Heart right ventricle (tissue), 16 donors: ENCODE results near the gene ANKIB1. TPM values are rescaled to one million over a fixed set of nuclear protein-coding genes. Genes with fewer than 3 reads are reported as not detected.
"Not testable (repeated sequence)": the region's sequence is repeated elsewhere in the genome, so short reads cannot be mapped to it uniquely, and the experiment has no call there.

Experiments
- ATAC-seq, 8 donors: fragments of 200-7000 bp; cut with Tn5 transposase; one replicate each; pipeline ENCODE4 v1.9.1; 2020; ENCODE audit warnings: mild to moderate bottlenecking in 8 of 8, moderate library complexity in 8 of 8, moderate number of reproducible peaks in 1 of 8
- DNase-seq, 2 donors: peaks; one replicate each; pipeline ENCODE4 v3.0.0-alpha.2; 2020
- H3K27ac ChIP-seq, 10 donors: fragments of 200-600 bp; sonication (generic) in 2 of 10; one replicate each; pipeline versions ENCODE4 v1.5.0 to v1.8.0; 2020 to 2022; ENCODE audit warnings: mild to moderate bottlenecking in 3 of 10
- H3K27me3 ChIP-seq, 7 donors: fragments of 200-600 bp; one replicate each; pipeline ENCODE4 v1.8.0; 2021 to 2022; ENCODE audit warnings: mild to moderate bottlenecking in 2 of 7
- H3K36me3 ChIP-seq, 9 donors: fragments of 200-600 bp; sonication (generic) in 1 of 9; one replicate each; pipeline versions ENCODE4 v1.5.0 to v1.8.0; 2020 to 2022; ENCODE audit warnings: mild to moderate bottlenecking in 2 of 9
- H3K4me1 ChIP-seq, 9 donors: fragments of 200-600 bp; sonication (generic) in 1 of 9; one replicate each; pipeline versions ENCODE4 v1.5.0 to v1.8.0; 2020 to 2022; ENCODE audit warnings: mild to moderate bottlenecking in 4 of 9
- H3K4me3 ChIP-seq, 10 donors: fragments of 200-600 bp; sonication (generic) in 2 of 10; one replicate each; pipeline versions ENCODE4 v1.5.0 to v1.8.0; 2020 to 2022; ENCODE audit warnings: mild to moderate bottlenecking in 7 of 10, moderate library complexity in 2 of 10
- H3K9me3 ChIP-seq, 11 donors: fragments of 200-600 bp in 10 of 11; sonication (generic) in 2 of 11; one replicate each; pipeline versions ENCODE4 v1.5.0 to v1.8.0; 2013 to 2022; ENCODE audit warnings: mild to moderate bottlenecking in 2 of 11, control low read depth in 1 of 11, moderate library complexity in 1 of 11
- WGBS, 2 donors: extraction: QIAGEN DNeasy Blood & Tissue Kit; methylation state at CpG; one replicate each; pipeline ENCODE4 v1.1.7; 2013; ENCODE audit warnings: inconsistent platforms in 1 of 2; 5-methylcytosine and 5-hydroxymethylcytosine counted together
- intact Hi-C, 10 donors: fragments of 100-400 bp; cut with DNase I; formaldehyde crosslinking; loops; one replicate each; pipeline versions ENCODE4 v1.11.1 to v1.14.2; 2022
- polyA plus RNA-seq, 2 donors: library from polyadenylated mRNA; stranded (reverse); fragments of 200-250 nt; gene quantifications; one replicate each; pipeline ENCODE4 v1.2.3, GENCODE V29; 2013
- total RNA-seq, 10 donors: library from RNA; stranded (reverse); fragmentation: NEBNext Ultra II Directional in 3 of 10; extraction: Animal tissue kit (Norgen Biotek cat#: 25700) in 3 of 10; gene quantifications; one replicate each; pipeline versions ENCODE4 v1.2.1 to v1.2.4, GENCODE V29; 2021 to 2023
- TF ChIP-seq, protein P1 (sequence below), 9 donors: fragments of 200-600 bp; sonication (generic) in 2 of 9; IDR thresholded peaks; one replicate each; pipeline versions ENCODE4 v1.5.0 to v1.8.0; 2021 to 2022; ENCODE audit warnings: antibody characterized with exemption in 9 of 9, mild to moderate bottlenecking in 5 of 9, moderate library complexity in 1 of 9
- donor health status: Arrhythmogenic right ventricular cardiomyopathy.
- donor health status: ischemic (EF 13 %, LVEDD 7.1; RV severe dilation, severe dysfunction).
- donor health status: healthy with polysubstance abuse.
- donor health status: DM: no; HTN: yes; CAD: no.
- donor health status: DM: no; HTN: no; CAD: no.
- donor health status: ischemic (EF 25% LVEDD 6.9; RV normal size, moderate dysfunction).
- donor health status: ischemic (EF 25% LVEDD 5.7; RV mildly dilated, moderate dysfunction).
- donor health status: healthy.
- donor health status: DM: yes; HTN: yes; CAD: no.
- donor health status: Ischemic cardiomyopathy.
- donor health status: ischemic (EF 35%, LVEDD 5.7; RV mildly dilated, moderate dysfunction).
- donor health status: nonischemic (EF 11% LVEDD 7.7; RV severe dilation, severe dysfunction).
- donor health status: DM: yes; HTN: yes; CAD: no.
- donor health status: PGD.
- donor health status: ischemic (EF 29% LVEDD 5.4; RV normal size, mild dysfunction).
- donor health status: nonischemic (EF 23%, LVEDD 6.1; RV moderate dilation, normal function).

Gene ANKIB1
- total and polyA plus RNA-seq, 12 donors = 5.5 to 71.0 (median 41.1) TPM

DNA sequence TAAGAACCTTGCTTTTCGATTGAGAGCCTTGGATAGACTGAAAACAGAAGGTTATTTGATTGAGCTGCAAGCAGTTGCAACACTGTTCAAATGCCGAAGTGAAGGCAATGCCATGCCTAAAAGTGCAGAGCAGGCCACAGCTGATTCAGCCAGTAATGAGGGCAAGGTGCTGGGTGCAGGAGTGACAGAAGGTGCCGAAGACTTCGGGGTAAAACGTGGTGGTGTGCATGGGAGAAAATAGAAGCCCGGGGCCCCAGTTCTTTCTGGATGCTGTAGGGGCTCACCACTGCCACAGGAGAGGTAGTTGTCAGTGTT lies 157.9 kb downstream of the ANKIB1 start:
- no peak overlapping the region for H3K4me3 ChIP-seq
- H3K27ac ChIP-seq = no peak overlapping the region
- ATAC-seq = no peak
- intact Hi-C loops = no loop called here
- peaks cover 0 to 43% (median 9%) of the 10 kb centered on the region in 9 donors for H3K36me3 ChIP-seq
- WGBS, 2 donors = 89 to 93% methylated on average over 6 of the region's 6 CpGs
- DNase-seq = no peak
- TF ChIP-seq, protein P1, sequence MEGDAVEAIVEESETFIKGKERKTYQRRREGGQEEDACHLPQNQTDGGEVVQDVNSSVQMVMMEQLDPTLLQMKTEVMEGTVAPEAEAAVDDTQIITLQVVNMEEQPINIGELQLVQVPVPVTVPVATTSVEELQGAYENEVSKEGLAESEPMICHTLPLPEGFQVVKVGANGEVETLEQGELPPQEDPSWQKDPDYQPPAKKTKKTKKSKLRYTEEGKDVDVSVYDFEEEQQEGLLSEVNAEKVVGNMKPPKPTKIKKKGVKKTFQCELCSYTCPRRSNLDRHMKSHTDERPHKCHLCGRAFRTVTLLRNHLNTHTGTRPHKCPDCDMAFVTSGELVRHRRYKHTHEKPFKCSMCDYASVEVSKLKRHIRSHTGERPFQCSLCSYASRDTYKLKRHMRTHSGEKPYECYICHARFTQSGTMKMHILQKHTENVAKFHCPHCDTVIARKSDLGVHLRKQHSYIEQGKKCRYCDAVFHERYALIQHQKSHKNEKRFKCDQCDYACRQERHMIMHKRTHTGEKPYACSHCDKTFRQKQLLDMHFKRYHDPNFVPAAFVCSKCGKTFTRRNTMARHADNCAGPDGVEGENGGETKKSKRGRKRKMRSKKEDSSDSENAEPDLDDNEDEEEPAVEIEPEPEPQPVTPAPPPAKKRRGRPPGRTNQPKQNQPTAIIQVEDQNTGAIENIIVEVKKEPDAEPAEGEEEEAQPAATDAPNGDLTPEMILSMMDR (IDR thresholded peaks at IDR 0.05) = no peak
- no peaks in the 10 kb centered on the region for H3K4me1 ChIP-seq
- no peaks in the 10 kb centered on the region for H3K27me3 ChIP-seq
- no peaks in the 10 kb centered on the region for H3K9me3 ChIP-seq

DNA sequence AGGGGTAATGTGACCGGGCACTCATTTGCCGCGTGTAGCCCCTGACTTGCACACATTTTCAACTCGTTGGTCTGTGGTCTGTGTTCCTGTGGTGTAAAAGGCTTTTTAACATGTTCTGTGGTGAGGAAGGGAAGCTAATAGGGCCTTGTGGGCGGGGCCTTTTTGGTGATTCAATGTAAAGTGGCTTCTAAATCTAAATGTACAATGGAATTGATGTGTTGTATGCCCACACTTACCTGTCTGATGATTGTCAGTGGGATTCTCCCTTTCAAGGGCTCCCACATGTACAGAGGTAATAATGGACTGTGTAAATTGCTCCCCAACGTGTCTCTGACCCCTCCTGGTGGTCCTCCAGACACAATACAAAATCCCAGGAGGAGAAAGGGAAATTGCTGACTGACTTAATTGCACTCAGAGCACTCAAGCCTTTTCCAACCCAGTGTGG lies 158.4 kb downstream of the ANKIB1 start:
- Histone ChIP-seq H3K27ac (no peak overlapping the region), H3K4me3 (no peak overlapping the region), H3K36me3 (peaks cover 0 to 38% (median 4%) of the 10 kb centered on the region in 9 donors), H3K9me3 (no peaks in the 10 kb centered on the region), H3K27me3 (no peaks in the 10 kb centered on the region), H3K4me1 (no peaks in the 10 kb centered on the region)
- ATAC-seq = no peak
- DNase-seq = no peak
- TF ChIP-seq, protein P1 (IDR thresholded peaks at IDR 0.05) = no peak
- intact Hi-C loops = no loop called here
- WGBS, 2 donors = 78 to 84% methylated on average over 6 of the region's 6 CpGs

DNA sequence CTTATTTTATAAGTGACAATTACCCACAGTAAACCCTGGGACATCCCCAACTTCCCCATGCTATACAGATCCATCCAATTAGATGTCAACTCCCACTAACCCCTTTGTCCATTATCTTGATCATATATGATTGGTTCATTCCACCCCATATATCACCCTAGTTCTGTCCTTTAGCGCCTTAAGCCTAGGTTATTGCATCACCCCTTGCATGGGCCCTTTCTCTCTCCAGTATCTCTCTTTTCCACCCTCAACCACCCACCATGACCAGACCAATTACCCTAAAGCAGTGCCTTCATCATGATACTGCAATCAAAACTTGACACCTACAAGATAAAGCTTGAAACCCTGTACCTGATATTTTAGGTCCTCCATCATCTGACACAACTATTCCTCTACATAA lies 163.6 kb downstream of the ANKIB1 start:
- 95 to 100% methylated on average over 1 of the region's 1 CpG for WGBS, 2 donors
- no peak overlapping the region for H3K27ac ChIP-seq
- intact Hi-C loops = no loop called here

DNA sequence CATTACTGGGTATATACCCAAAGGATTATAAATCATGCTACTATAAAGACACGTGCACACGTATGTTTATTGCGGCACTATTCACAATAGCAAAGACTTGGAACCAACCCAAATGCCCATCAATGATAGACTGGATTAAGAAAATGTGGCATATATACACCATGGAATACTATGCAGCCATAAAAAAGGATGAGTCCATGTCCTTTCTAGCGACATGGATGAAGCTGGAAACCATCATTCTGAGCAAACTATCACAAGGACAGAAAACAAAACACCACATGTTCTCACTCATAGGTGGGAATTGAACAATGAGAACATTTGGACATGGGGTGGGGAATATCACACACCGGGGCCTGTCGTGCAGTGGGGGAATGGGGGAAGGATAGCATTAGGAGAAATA lies 164.4 kb downstream of the ANKIB1 start:
- 88 to 92% methylated on average over 4 to 6 of the region's 6 CpGs for WGBS, 2 donors
- H3K4me1 ChIP-seq, H3K4me3 ChIP-seq, H3K36me3 ChIP-seq, ATAC-seq, intact Hi-C loops, DNase-seq, H3K27ac ChIP-seq, H3K9me3 ChIP-seq: not testable (repeated sequence)
- peaks cover 0 to 10% (median 0%) of the 10 kb centered on the region in 7 donors for H3K27me3 ChIP-seq

More for the DNA sequence above, 163.6 kb downstream of the ANKIB1 start:
- no peaks in the 10 kb centered on the region for H3K4me1 ChIP-seq
- DNase-seq (no peak), ATAC-seq (no peak)
- H3K36me3 ChIP-seq = no peaks in the 10 kb centered on the region
- H3K27me3 ChIP-seq = peaks cover 0 to 10% (median 0%) of the 10 kb centered on the region in 7 donors
- peaks cover 0 to 3% (median 0%) of the 10 kb centered on the region in 11 donors for H3K9me3 ChIP-seq
- TF ChIP-seq, protein P1 (IDR thresholded peaks at IDR 0.05) = no peak
- no peak overlapping the region for H3K4me3 ChIP-seq

DNA sequence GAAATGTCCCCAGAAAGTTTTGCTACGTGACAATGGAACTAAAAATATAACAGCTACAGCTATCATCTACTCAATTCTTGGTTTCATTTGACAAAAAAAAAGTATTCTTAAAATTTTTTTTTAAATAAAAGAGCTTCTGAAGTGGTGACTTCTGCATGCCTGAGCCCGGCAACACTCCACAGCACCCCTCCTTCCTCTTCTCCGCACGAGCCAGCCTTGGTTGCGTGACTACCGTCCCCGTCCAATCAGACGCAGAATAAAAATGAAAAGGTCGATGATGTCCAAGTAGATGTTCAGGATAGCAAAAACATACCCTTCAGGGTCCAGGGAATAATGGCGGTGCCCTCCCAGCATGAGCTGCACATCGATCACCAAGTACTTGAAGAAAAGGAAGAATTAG lies 167.0 kb downstream of the ANKIB1 start:
- WGBS, 2 donors = 83 to 87% methylated on average over 11 of the region's 11 CpGs
- TF ChIP-seq, protein P1 (IDR thresholded peaks at IDR 0.05) = no peak
- ATAC-seq (no peak), DNase-seq (no peak)
- H3K36me3 ChIP-seq = no peaks in the 10 kb centered on the region
- no peak overlapping the region for H3K4me3 ChIP-seq
- intact Hi-C loops = no loop called here
- H3K27ac ChIP-seq = no peak overlapping the region
- H3K4me1 ChIP-seq = no peaks in the 10 kb centered on the region
- peaks cover 0 to 10% (median 0%) of the 10 kb centered on the region in 7 donors for H3K27me3 ChIP-seq
- peaks cover 0 to 3% (median 0%) of the 10 kb centered on the region in 11 donors for H3K9me3 ChIP-seq
